D341Med (cell line): ENCODE data around the gene SSUH2.
A peak's percentile ranks its signal among the peaks of the same experiment; 100 is the strongest.

Experiments
- DNase-seq: peaks from one replicate; pipeline ENCODE4 v3.0.0; 2012; ENCODE audit warnings: low spot score

Gene SSUH2

GRCh38 chr3:8640223-8640622, 4.4 kb downstream of the SSUH2 start:
- DNase-seq, result no peak

GRCh38 chr3:8639659-8640000, 5.0 kb downstream of the SSUH2 start:
- DNase-seq, result no peak

- no peak for DNase-seq
These were observed 5.5 kb downstream of the SSUH2 start for GRCh38 chr3:8638994-8639658.

DNA sequence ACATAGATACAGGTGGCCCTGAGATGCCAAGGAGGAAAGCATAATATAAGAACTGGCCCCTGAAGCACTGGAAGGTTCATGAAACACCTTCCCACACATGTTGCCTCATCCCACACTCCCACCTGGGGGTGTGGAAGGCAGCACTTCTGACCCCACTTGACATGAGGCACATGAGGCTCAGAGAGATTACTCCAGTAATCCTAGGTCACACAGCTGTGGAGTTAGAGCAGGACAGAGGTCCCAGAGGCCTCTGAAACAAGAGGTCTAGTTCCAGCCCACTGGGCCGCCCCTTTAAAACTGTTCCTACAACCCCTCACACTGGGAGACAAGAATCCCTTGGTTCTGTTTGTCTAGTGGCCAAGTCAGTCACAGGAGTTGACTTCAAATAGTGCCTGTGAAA, 7.2 kb downstream of the SSUH2 start:
- DNase-seq, result no peak

DNA sequence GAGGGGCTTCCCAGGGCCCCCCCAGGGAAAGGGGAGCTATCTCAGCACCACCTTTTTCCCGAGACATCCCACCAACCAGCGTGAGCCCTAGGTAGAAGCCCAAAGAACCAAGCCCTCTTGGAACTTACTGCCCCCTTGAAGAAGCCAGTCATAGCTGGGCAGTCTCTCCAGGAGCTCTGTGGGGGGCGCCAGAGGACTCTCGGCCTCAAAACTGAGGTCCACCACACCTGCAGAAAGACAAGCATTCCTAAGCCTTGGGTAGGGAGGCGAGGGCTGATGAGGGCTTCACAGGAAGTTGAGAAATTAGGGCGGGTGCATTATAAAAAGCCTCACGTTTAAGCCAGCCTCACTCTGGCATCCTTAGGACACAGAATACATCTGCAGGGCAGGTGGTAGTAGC, 9.0 kb downstream of the SSUH2 start:
- DNase-seq, result no peak

GRCh38 chr3:8635125-8635524, 9.5 kb downstream of the SSUH2 start:
- no peak for DNase-seq

- DNase-seq, result no peak
These were observed 12.0 kb downstream of the SSUH2 start for GRCh38 chr3:8632402-8633237.

GRCh38 chr3:8631661-8632060, 12.9 kb downstream of the SSUH2 start:
- DNase-seq, result no peak

GRCh38 chr3:8629151-8630021, 15.2 kb downstream of the SSUH2 start:
- DNase-seq, result no peak

GRCh38 chr3:8627949-8628348, 16.6 kb downstream of the SSUH2 start:
- no peak for DNase-seq

- DNase-seq, result no peak
These were observed 17.2 kb downstream of the SSUH2 start for GRCh38 chr3:8627201-8627940.

DNA sequence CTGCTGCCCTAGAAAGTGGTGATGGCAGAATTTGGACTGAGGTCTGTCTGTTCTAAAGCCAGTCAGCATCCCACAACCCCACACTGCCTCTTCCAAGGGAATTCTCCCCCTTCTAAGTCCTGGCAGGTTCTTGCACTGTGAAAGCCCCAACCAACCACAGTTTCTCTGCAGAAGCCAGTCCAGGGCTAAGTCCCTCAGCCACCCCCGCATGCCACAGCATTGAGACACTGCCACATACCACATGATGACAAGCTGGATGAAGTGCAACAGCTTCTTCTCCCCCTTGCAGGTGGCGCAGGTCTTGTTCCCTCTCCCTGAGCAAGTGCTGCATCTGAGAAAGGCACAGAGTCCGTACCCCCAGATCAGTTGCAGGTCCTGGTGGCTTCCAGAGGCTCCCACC, 18.6 kb downstream of the SSUH2 start:
- DNase-seq, result no peak

GRCh38 chr3:8624612-8625011, 20.0 kb downstream of the SSUH2 start:
- no peak for DNase-seq

- no peak for DNase-seq
These were observed 20.9 kb downstream of the SSUH2 start for GRCh38 chr3:8623741-8624140.

DNA sequence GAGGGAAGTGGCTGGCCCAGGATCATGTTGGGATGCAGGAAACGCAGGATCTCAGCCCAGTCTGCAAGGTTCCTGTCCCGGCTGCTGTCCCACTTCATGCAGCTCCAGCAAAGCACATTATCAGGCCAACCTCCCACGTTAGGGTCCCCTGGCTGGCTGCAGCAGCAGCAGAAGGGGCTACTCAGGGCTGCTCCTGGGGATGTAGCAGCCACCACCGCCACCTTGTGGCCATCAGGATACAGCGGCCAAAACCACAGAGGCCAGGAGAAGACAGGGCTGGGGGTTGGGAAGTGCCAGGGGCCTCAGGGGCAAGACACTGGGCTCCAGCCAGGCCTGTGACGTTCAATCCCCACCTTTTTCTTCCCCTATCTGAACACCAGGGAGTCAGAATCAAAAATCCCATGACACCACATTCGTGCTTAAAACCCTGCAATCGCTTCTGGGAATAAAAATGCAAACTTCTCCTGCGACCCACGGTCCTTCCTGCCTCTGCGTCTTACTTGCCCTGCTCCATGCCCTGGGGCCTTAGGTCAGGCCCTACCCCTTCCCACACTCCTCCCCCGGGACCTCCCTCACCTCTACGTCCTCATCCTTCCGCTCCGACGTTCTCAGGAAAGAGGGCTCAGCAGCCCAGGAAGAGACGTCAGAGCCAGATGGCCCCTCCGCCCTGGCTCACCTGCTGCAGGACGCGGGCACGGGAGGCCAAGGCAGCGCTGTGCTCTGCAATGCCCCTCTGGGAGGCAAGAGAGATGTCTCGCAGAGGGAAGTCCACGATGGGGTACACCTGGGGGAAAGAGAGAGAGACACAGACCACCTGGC, 21.5 kb downstream of the SSUH2 start:
- peak; percentile 91 for DNase-seq

GRCh38 chr3:8621872-8622271, 22.7 kb downstream of the SSUH2 start:
- no peak for DNase-seq

GRCh38 chr3:8621141-8621540, 23.5 kb downstream of the SSUH2 start:
- DNase-seq, result no peak

GRCh38 chr3:8619548-8619947, 25.1 kb downstream of the SSUH2 start:
- no peak for DNase-seq

DNA sequence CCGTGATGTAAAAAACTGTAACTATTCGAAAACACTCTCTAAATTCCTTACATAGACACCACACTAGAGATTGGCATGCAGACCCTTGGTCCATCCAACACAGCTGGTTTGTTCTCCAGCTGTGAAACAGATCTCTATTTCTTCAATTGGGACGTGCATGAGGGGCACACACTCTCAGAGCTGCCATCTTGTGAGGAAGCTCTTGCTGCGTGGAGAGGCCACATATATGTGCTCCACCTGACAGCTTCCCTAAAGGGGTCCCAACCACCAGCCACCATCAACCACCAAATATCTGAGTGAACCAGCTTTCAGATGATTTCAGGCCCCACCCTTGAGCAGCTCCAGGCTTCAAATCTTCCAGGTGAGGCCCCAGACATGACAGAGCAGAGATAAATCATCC, 25.6 kb downstream of the SSUH2 start:
- DNase-seq, result no peak

GRCh38 chr3:8617921-8618320, 26.7 kb downstream of the SSUH2 start:
- no peak for DNase-seq

DNA sequence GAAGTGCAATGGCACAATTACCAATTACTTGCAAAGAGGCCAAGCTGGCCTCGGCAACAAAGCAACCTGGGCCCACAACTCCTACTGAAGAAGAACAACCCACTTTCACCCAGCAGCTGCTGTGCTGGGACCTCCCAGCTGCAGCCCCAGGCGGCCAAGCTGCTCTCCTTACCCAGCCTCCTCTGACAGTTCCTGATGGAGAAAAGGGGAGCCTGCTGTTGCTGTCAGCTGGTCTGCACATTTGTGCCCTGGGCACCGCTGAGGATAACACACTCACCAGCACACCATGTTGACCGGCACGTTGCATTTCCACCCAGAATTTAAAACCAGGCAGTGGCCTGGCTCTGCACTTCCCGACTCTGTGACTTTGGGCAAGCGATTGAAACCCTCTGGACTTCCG, 33.6 kb downstream of the SSUH2 start:
- no peak for DNase-seq
